GM20000 (cell line): ENCODE data around the gene TNS3.

Experiments
- DNase-seq: peaks from one replicate; pipeline ENCODE4 v3.0.0; 2012; ENCODE audit warnings: low spot score
- TF ChIP-seq, protein P1 (sequence below): IDR thresholded peaks from 2 replicates; pipeline ENCODE4 v1.5.1; 2012; ENCODE audit warnings: mild to moderate bottlenecking, control low read depth; ENCODE audit errors: extremely low read depth, missing control alignments

The TNS3 gene

GRCh38 chr7:47233996-47234395 lies 347.9 kb downstream of the TNS3 start:
- TF ChIP-seq, protein P1, sequence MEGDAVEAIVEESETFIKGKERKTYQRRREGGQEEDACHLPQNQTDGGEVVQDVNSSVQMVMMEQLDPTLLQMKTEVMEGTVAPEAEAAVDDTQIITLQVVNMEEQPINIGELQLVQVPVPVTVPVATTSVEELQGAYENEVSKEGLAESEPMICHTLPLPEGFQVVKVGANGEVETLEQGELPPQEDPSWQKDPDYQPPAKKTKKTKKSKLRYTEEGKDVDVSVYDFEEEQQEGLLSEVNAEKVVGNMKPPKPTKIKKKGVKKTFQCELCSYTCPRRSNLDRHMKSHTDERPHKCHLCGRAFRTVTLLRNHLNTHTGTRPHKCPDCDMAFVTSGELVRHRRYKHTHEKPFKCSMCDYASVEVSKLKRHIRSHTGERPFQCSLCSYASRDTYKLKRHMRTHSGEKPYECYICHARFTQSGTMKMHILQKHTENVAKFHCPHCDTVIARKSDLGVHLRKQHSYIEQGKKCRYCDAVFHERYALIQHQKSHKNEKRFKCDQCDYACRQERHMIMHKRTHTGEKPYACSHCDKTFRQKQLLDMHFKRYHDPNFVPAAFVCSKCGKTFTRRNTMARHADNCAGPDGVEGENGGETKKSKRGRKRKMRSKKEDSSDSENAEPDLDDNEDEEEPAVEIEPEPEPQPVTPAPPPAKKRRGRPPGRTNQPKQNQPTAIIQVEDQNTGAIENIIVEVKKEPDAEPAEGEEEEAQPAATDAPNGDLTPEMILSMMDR, result no peak

DNA sequence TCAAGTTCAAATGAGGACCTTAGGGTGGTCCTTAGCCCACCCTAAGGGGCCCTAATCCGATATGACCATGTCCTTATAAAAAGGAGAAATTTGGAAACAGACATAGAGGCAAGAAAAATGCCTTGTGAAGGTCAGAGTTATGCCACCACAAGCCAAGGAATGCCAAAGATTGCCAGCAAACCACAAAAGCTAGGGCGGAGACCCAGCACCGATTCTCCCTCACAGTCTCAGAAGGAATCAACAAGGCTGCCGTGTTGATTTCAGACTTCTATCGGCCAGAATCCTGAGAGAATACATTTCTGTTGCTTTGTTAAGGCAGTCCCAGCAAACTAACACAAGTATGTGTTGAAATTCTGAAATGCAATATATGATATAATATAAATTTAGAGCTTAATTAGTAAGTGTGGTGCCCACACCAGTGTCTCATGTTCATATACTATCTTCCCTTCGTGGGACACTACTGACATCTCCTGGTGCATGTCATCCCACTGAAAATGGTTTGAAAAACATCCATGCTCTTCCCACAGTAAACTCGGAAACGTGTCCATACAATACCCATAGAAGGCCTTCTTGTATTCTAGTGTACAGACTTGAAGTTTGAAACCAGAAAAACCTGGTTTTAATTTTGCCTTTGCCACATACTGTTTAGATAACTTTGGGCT lies 349.0 kb downstream of the TNS3 start:
- TF ChIP-seq, protein P1, result no peak
- DNase-seq, result no peak

More at GRCh38 chr7:47233996-47234395, 347.9 kb downstream of the TNS3 start:
- no peak for DNase-seq

GRCh38 chr7:47231627-47232026 lies 350.3 kb downstream of the TNS3 start:
- DNase-seq, result no peak
- TF ChIP-seq, protein P1, result no peak

- DNase-seq, result no peak
- TF ChIP-seq, protein P1, result no peak
These were observed 350.9 kb downstream of the TNS3 start for GRCh38 chr7:47231032-47231431.

- TF ChIP-seq, protein P1, result no peak
- no peak for DNase-seq
These were observed 353.4 kb downstream of the TNS3 start for GRCh38 chr7:47228386-47229014.

DNA sequence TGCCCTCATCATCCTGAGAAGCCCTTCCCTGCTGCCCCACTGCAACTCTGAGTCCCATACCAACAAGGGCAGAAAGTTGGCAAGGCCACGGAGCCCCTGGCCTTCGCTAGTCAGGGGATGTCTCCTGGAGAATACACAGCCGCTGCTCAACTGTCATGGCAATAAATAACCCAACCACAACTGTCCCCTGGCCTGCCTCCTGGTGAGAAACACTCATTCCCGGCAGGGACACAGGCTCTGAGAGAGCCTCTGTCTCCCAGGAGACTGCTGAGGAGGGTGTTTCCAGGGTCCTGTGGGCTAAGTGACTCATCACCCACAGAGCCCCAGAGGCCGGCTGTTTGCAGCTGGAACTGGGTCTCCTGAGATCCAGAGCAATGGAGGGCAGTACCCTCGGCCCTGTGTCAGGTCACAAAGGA lies 354.1 kb downstream of the TNS3 start:
- TF ChIP-seq, protein P1, result no peak
- peak; percentile 33 for DNase-seq

GRCh38 chr7:47226696-47227095 lies 355.2 kb downstream of the TNS3 start:
- TF ChIP-seq, protein P1, result no peak
- no peak for DNase-seq
